GM21825 (cell line): ENCODE measurements around the gene PRKG1.

Experiments used
- ATAC-seq: cut with Tn5 transposase; IDR thresholded peaks from one replicate; pipeline ENCODE4 v1.9.1; 2021; ENCODE audit warnings: mild to moderate bottlenecking, moderate library complexity; ENCODE audit not compliant: unreplicated experiment

Gene PRKG1

GRCh38 chr10:52316500-52316899, 1242.2 kb downstream of the PRKG1 start:
- no peak for ATAC-seq

- ATAC-seq, result no peak
These were observed 1243.9 kb downstream of the PRKG1 start for GRCh38 chr10:52318136-52318701.

GRCh38 chr10:52318822-52319464, 1244.7 kb downstream of the PRKG1 start:
- ATAC-seq, result no peak

GRCh38 chr10:52319926-52320325, 1245.6 kb downstream of the PRKG1 start:
- no peak for ATAC-seq

GRCh38 chr10:52322323-52322722, 1248.0 kb downstream of the PRKG1 start:
- no peak for ATAC-seq

- no peak for ATAC-seq
These were observed 1248.6 kb downstream of the PRKG1 start for GRCh38 chr10:52322936-52323335.

- no peak for ATAC-seq
These were observed 1252.1 kb downstream of the PRKG1 start for GRCh38 chr10:52326382-52326781.

- ATAC-seq, result no peak
These were observed 1257.5 kb downstream of the PRKG1 start for GRCh38 chr10:52331638-52332364.

- ATAC-seq, result no peak
These were observed 1258.5 kb downstream of the PRKG1 start for GRCh38 chr10:52332815-52333214.

GRCh38 chr10:52334595-52334994, 1260.3 kb downstream of the PRKG1 start:
- no peak for ATAC-seq

GRCh38 chr10:52335665-52336064, 1261.4 kb downstream of the PRKG1 start:
- ATAC-seq, result no peak

- ATAC-seq, result no peak
These were observed 1262.9 kb downstream of the PRKG1 start for GRCh38 chr10:52337225-52337624.

GRCh38 chr10:52343439-52343838, 1269.2 kb downstream of the PRKG1 start:
- ATAC-seq, result no peak

GRCh38 chr10:52346394-52347326, 1272.4 kb downstream of the PRKG1 start:
- ATAC-seq, result no peak

GRCh38 chr10:52347327-52347667, 1273.0 kb downstream of the PRKG1 start:
- ATAC-seq, result no peak
